ENCODE measurements around the gene TMIGD1. TPM values are rescaled to one million over a fixed set of nuclear protein-coding genes. Genes with fewer than 3 reads are reported as not detected.

TMIGD1 gene
- total RNA-seq, 1 experiment from 2014 or later = not detected

DNA sequence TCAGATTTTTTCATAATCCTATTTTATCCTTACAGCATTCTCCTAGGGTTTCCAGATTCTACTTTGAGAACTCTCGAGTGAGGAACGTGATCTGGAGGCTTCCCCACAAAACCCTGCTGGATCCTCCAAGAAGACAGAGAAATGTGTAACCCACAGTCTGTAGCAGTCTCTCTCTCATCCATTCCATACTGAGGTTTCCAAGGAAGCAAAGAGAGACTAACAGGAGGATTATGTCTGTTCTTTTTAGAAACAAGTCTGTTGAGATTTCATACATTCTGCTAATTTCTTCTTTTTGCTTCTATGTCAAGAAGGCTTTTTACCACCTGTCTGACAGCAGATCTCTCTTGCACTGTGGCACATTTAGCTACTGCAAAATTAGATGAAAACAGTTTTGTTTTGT, 18.8 kb downstream of the TMIGD1 start:
- Mint-ChIP-seq H3K36me3 (ENCODE audit: insufficient read depth in 1 of 3, low read depth in 3 of 3) (no peaks in the 10 kb centered on the region), H3K27ac (no peak overlapping the region), H3K4me1 (no peaks in the 10 kb centered on the region), H3K4me3 (no peak overlapping the region), H3K27me3 (ENCODE audit: low read depth) (peaks cover 9% of the 10 kb centered on the region; the same call in 1 of the 2 replicates), H3K9me3 (no peaks in the 10 kb centered on the region)
- DNase-seq = no peak
- H3K56ac ChIP-seq (ENCODE audit: insufficient read length, low read depth, low read length) = no peak overlapping the region
- H3K23me2 ChIP-seq (ENCODE audit: insufficient read length, low read depth, low read length, poor library complexity, severe bottlenecking) = no peaks in the 10 kb centered on the region
- H3K9ac ChIP-seq (ENCODE audit: extremely low read depth, insufficient read length, low read length) = no peak overlapping the region
- no peak overlapping the region for H2AFZ ChIP-seq (ENCODE audit: low read length)
- WGBS (ENCODE audit: extremely low coverage, insufficient read length, low lambda C conversion rate) = no CpG with 5 or more reads among the region's 2 CpGs
- no peaks in the 10 kb centered on the region for H3K79me2 ChIP-seq (ENCODE audit: insufficient read depth, low read length)
- H3K27ac ChIP-seq (ENCODE audit: insufficient read length, low read depth, low read length) = no peak overlapping the region
- no peak overlapping the region for H2BK120ac ChIP-seq (ENCODE audit: low read depth, low read length, poor library complexity, severe bottlenecking)
- no peak overlapping the region for H3K4ac ChIP-seq (ENCODE audit: low read depth, low read length)
- H4K8ac ChIP-seq (replicated peaks; ENCODE audit: insufficient read length, low read depth, low read length) = no peak overlapping the region
- no peak overlapping the region for H2BK20ac ChIP-seq (ENCODE audit: low read depth, low read length, poor library complexity, severe bottlenecking)
- no peak overlapping the region for H2AK5ac ChIP-seq (ENCODE audit: insufficient read length, low read length)
- H2BK12ac ChIP-seq (ENCODE audit: insufficient read length, low read depth, low read length) = no peak overlapping the region
- no peak overlapping the region for H3K14ac ChIP-seq (ENCODE audit: insufficient read depth, low read length)
- no peaks in the 10 kb centered on the region for H3K27me3 ChIP-seq (ENCODE audit: insufficient read depth, low read length)
- H3K9me3 ChIP-seq (ENCODE audit: control insufficient read depth, low read depth, low read length) = no peaks in the 10 kb centered on the region
- H3K79me1 ChIP-seq (ENCODE audit: insufficient read depth, low read depth, low read length, poor library complexity, severe bottlenecking) = no peaks in the 10 kb centered on the region
- H3T11ph ChIP-seq (ENCODE audit: low read length) = no peak overlapping the region
- H3K4me2 ChIP-seq (ENCODE audit: insufficient read depth, insufficient read length, low read length) = no peak overlapping the region
- no peak overlapping the region for H4K5ac ChIP-seq (ENCODE audit: insufficient read length, low read depth, low read length)
- no peaks in the 10 kb centered on the region for H4K20me1 ChIP-seq (ENCODE audit: control insufficient read depth, insufficient read depth, insufficient read length)
- H3K18ac ChIP-seq (ENCODE audit: insufficient read length, low read depth, low read length) = no peak overlapping the region
- H4K91ac ChIP-seq (ENCODE audit: insufficient read length, low read depth, low read length) = no peak overlapping the region
- H3K23ac ChIP-seq (ENCODE audit: insufficient read length, low read depth, low read length) = no peak overlapping the region
- TF ChIP-seq, protein P1, sequence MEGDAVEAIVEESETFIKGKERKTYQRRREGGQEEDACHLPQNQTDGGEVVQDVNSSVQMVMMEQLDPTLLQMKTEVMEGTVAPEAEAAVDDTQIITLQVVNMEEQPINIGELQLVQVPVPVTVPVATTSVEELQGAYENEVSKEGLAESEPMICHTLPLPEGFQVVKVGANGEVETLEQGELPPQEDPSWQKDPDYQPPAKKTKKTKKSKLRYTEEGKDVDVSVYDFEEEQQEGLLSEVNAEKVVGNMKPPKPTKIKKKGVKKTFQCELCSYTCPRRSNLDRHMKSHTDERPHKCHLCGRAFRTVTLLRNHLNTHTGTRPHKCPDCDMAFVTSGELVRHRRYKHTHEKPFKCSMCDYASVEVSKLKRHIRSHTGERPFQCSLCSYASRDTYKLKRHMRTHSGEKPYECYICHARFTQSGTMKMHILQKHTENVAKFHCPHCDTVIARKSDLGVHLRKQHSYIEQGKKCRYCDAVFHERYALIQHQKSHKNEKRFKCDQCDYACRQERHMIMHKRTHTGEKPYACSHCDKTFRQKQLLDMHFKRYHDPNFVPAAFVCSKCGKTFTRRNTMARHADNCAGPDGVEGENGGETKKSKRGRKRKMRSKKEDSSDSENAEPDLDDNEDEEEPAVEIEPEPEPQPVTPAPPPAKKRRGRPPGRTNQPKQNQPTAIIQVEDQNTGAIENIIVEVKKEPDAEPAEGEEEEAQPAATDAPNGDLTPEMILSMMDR (conservative IDR thresholded peaks at IDR 0.05) = no peak
- no peak overlapping the region for H2BK15ac ChIP-seq (ENCODE audit: low read depth, low read length)
- no peaks in the 10 kb centered on the region for H3K4me1 ChIP-seq (ENCODE audit: insufficient read depth, low read length)
- no peak overlapping the region for H2BK5ac ChIP-seq (ENCODE audit: insufficient read length, low read length)
